Measurements from ENCODE around the gene CTNNA3. TPM values are rescaled to one million over a fixed set of nuclear protein-coding genes. Genes with fewer than 3 reads are reported as not detected.
"Not testable (repeated sequence)": the region's sequence is repeated elsewhere in the genome, so short reads cannot be mapped to it uniquely, and the experiment has no call there.

The CTNNA3 gene
- total and polyA plus RNA-seq, 10 donors: 0.03 to 2.4 (median 0.76) TPM; not detected in 1

DNA sequence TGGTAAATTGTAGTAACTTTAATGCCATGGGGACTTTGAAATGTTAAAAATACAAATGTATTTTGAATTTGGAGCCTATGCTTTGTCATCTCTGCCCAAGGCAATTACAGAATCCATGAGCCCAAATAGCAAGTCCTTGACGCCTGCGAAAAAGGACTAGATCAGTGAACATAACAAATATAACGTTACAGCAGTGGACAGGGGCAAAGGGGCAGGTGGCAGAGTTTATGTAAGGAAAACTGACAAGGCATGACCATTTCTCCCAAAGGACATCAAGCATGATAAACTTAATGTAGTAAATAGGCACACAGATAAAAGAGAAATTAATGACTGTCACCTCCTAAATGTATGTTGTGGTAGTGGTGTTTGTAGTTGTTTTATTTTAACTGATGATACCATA lies 473.1 kb downstream of the CTNNA3 start:
- Histone ChIP-seq H3K36me3 (no peaks in the 10 kb centered on the region), H3K4me3 (no peak overlapping the region), H3K27ac (no peak overlapping the region), H3K9me3 (peaks cover 0 to 16% (median 2%) of the 10 kb centered on the region in 8 donors), H3K27me3 (replicated peaks in 1 of 7) (no peaks in the 10 kb centered on the region), H3K4me1 (no peaks in the 10 kb centered on the region)
- 72 to 86% (median 83%) methylated on average over 3 of the region's 3 CpGs for WGBS, 5 donors
- TF ChIP-seq POLR2A (IDR thresholded peaks at IDR 0.05) (no peak), POLR2AphosphoS5 (IDR thresholded peaks at IDR 0.05) (no peak)
- TF ChIP-seq, protein P1, sequence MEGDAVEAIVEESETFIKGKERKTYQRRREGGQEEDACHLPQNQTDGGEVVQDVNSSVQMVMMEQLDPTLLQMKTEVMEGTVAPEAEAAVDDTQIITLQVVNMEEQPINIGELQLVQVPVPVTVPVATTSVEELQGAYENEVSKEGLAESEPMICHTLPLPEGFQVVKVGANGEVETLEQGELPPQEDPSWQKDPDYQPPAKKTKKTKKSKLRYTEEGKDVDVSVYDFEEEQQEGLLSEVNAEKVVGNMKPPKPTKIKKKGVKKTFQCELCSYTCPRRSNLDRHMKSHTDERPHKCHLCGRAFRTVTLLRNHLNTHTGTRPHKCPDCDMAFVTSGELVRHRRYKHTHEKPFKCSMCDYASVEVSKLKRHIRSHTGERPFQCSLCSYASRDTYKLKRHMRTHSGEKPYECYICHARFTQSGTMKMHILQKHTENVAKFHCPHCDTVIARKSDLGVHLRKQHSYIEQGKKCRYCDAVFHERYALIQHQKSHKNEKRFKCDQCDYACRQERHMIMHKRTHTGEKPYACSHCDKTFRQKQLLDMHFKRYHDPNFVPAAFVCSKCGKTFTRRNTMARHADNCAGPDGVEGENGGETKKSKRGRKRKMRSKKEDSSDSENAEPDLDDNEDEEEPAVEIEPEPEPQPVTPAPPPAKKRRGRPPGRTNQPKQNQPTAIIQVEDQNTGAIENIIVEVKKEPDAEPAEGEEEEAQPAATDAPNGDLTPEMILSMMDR (IDR thresholded peaks at IDR 0.05 in 8 of 11, conservative IDR thresholded peaks at IDR 0.05 in 3 of 11): no peak
- intact Hi-C loops (cut with DNase I; ENCODE audit: low total_unique reads): no loop called here
- no peak for DNase-seq

DNA sequence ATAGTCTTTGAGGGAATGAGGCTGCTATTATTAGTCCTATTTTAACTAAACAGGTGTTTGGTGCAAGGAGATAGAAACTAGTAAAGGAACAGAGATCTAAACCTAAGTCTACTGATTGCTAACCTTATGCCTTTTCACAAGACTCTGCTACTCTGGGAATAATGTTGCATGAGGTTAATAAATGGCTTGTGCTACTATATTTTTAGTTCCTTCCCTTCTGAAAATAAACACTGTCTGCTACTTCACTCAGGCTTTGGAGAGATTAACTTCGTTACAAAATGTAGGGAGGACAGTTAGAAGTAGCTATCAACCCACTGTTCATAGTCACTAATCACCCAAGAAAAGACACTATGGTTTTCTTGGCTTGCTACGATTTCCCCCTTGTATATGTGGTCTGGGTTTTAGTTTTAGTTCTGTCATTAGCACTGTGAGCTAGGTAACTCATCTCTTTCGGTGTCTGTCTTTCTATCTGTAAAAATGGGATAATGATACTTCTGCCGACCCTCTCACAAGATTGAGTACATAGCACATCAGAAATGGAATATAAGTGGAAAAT lies 474.0 kb downstream of the CTNNA3 start:
- no peak for TF ChIP-seq POLR2A (IDR thresholded peaks at IDR 0.05)
- peaks cover 0 to 16% (median 2%) of the 10 kb centered on the region in 8 donors for H3K9me3 ChIP-seq
- no peaks in the 10 kb centered on the region for H3K36me3 ChIP-seq
- WGBS, 5 donors: 74 to 78% (median 76%) methylated on average over 4 of the region's 4 CpGs
- H3K27ac ChIP-seq: no peak overlapping the region
- no peaks in the 10 kb centered on the region for H3K27me3 ChIP-seq (replicated peaks in 1 of 7)
- no peak for DNase-seq
- intact Hi-C loops (cut with DNase I; ENCODE audit: low total_unique reads): no loop called here
- H3K4me1 ChIP-seq: no peaks in the 10 kb centered on the region
- H3K4me3 ChIP-seq: no peak overlapping the region

DNA sequence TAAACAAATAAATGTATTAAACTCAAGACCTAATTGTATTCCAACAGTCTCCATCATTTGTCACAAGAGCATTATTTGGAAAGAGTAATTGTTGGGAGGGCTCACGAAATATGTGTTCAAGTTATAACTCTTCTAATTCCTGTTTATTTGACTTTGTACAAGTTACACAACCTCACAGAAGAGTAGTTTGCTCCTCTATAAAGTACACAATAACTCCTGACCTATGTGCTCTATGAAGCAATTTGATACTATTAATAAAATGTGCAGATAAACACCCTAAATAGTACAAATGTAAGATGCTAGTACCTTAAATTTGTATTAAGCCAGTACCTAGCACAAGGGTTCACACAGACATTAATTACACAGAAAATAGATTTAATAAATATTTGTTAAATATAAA lies 484.3 kb downstream of the CTNNA3 start:
- WGBS, 5 donors: 72 to 89% (median 85%) methylated on average over 1 of the region's 1 CpG
- Histone ChIP-seq H3K4me1 (no peaks in the 10 kb centered on the region), H3K9me3 (no peaks in the 10 kb centered on the region), H3K27me3 (replicated peaks in 1 of 7) (no peaks in the 10 kb centered on the region), H3K27ac (no peak overlapping the region), H3K4me3 (no peak overlapping the region), H3K36me3 (no peaks in the 10 kb centered on the region)
- no peak for DNase-seq
- intact Hi-C loops (cut with DNase I; ENCODE audit: low total_unique reads): no loop called here
- TF ChIP-seq POLR2AphosphoS5 (IDR thresholded peaks at IDR 0.05): no peak
- TF ChIP-seq, protein P1 (IDR thresholded peaks at IDR 0.05 in 8 of 11, conservative IDR thresholded peaks at IDR 0.05 in 3 of 11): no peak
- no peak for TF ChIP-seq POLR2A (IDR thresholded peaks at IDR 0.05)

DNA sequence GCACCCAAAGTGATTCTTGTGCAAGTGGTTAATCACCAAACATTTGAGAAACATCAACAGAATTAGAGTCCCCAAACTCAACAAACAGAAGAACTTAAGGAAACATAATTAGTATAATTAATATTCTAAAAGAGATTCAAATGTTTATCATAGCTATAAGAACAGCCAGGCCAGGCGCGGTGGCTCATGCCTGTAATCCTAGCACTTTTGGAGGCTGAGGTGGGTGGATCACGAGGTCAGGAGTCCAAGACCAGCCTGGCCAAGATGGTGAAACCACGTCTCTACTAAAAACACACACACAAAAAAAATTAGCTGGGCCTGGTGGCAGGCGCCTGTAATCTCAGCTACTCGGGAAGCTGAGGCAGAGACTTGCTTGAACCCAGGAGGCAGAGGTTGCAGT lies 488.1 kb downstream of the CTNNA3 start:
- H3K27ac ChIP-seq; H3K36me3 ChIP-seq; H3K9me3 ChIP-seq; H3K4me1 ChIP-seq; H3K27me3 ChIP-seq (replicated peaks in 1 of 7); DNase-seq; H3K4me3 ChIP-seq; intact Hi-C loops (cut with DNase I; ENCODE audit: low total_unique reads): not testable (repeated sequence)
- WGBS, 5 donors: 78 to 93% (median 90%) methylated on average over 6 of the region's 6 CpGs

DNA sequence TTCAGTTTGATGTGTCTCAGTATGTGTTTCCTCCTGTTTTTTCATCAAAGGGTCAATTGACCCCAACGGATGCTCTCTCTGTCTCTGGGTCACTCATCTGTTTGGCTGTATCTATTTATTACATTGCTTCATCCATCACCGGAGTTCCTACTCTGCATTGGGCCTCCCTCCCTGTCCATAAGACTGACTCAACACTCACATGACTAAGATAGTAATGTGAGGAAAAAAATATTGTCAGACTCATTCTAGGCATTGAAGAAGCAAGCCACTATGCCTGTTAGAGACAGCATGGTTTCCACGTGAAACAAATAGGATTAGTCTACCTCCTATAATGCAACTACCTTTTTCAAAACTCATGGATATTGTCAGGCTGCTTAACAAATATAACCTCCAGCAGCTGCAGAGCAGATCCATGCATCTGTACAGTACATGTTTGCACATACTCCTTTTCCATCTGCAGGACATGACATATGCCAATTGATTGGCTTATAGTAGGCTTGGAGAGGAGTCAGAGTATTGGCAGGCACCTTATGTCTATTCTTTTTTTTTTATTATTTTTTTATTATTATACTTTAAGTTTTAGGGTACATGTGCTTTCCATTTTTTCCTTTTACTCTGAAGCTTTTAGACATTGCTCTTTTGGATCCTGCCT lies 495.0 kb downstream of the CTNNA3 start:
- DNase-seq: no peak
- no peak overlapping the region for H3K27ac ChIP-seq
- no peaks in the 10 kb centered on the region for H3K36me3 ChIP-seq
- peaks cover 0 to 6% (median 0%) of the 10 kb centered on the region in 8 donors for H3K9me3 ChIP-seq
- H3K27me3 ChIP-seq (replicated peaks in 1 of 7): no peaks in the 10 kb centered on the region
- no peak for TF ChIP-seq POLR2AphosphoS5 (IDR thresholded peaks at IDR 0.05)
- no peak for TF ChIP-seq POLR2A (IDR thresholded peaks at IDR 0.05)
- TF ChIP-seq, protein P1 (IDR thresholded peaks at IDR 0.05 in 8 of 11, conservative IDR thresholded peaks at IDR 0.05 in 3 of 11): no peak
- H3K4me3 ChIP-seq: no peak overlapping the region
- 81 to 95% (median 87%) methylated on average over 3 of the region's 3 CpGs for WGBS, 5 donors
- intact Hi-C loops (cut with DNase I; ENCODE audit: low total_unique reads): no loop called here
- H3K4me1 ChIP-seq: no peaks in the 10 kb centered on the region

All from spleen (tissue), 11 donors.